Stimulated activated naive B cell treated with anti-CD40 and anti-IgM and Interleukin-4, amounts not matched to agents 10 μg/mL and 1 μg/mL and 100 μg/mL, for 72 hours (primary cell): ENCODE measurements around the gene NECTIN4.
"Not testable (repeated sequence)": the region's sequence is repeated elsewhere in the genome, so short reads cannot be mapped to it uniquely, and the experiment has no call there.

Experiments
- ATAC-seq, 2 donors: fragments of 150-1000 bp; cut with Tn5 transposase; replicated peaks; 2 replicates each; pipeline ENCODE4 v1.10.0; 2021; ENCODE audit warnings: moderate library complexity in 1 of 2
- DNase-seq: peaks from one replicate; pipeline ENCODE4 v3.0.0; 2021
- H3K27ac Mint-ChIP-seq: one replicate; pipeline ENCODE4 v1.8.0; 2022; ENCODE audit warnings: mild to moderate bottlenecking, mixed read lengths
- H3K27me3 Mint-ChIP-seq, 2 donors: one replicate each; pipeline ENCODE4 v1.8.0; 2022; ENCODE audit warnings: mixed read lengths in 2 of 2
- H3K36me3 Mint-ChIP-seq, 2 donors: one replicate each; pipeline ENCODE4 v1.8.0; 2022; ENCODE audit warnings: mixed read lengths in 2 of 2, mild to moderate bottlenecking in 1 of 2
- H3K4me1 Mint-ChIP-seq, 2 donors: one replicate each; pipeline ENCODE4 v1.8.0; 2022; ENCODE audit warnings: mixed read lengths in 2 of 2, mild to moderate bottlenecking in 1 of 2
- H3K4me3 Mint-ChIP-seq, 2 donors: one replicate each; pipeline ENCODE4 v1.8.0; 2022; ENCODE audit warnings: mild to moderate bottlenecking in 2 of 2, mixed read lengths in 2 of 2, moderate library complexity in 1 of 2
- H3K9me3 Mint-ChIP-seq, 2 donors: one replicate each; pipeline ENCODE4 v1.8.0; 2022; ENCODE audit warnings: mixed read lengths in 2 of 2, mild to moderate bottlenecking in 1 of 2

Gene NECTIN4

DNA sequence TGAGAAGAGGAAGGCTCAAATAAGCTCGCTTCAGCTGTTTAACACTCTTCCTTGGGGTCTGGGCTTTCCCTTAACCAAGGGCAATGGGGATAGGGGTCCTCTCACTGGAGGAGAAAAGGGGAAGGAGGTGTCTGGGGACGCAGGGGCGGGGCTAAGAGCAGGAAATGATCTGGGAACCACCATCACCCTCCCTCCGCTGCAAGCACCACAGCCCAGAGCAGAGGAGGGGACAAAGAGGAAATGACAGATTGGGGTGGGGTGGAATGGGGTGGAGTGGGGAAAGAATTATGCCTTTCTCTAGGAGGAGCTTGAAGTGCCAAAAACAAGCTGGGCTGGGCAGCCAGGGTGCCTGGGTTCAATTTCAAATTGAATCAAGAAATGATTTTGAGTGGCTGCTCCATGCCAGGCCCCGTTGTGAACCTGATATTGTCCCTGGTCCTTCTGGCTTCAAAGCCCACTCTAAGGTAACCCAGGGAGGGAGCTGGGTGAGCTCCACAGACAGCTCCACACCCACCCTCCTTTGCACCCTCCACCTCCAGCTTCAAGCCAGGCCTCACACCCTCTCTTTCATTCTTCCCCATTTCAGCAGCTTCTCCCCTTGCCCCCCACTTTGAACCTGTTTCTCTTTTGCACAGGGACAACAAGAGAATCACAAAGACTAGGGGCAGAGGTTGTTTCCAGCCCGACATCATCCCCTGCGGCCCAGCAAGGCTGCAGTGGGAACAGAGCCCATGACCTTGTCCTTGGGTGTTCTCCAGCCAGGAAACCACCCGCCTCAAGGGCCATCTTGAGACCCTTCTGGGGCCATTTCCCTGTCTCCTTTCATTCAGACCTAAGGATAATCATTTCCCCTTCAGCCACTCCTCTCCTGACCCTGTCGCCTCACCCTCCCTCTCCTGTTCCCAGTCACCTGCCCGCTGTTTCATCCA is 20.8 kb downstream of the NECTIN4 start:
- Mint-ChIP-seq H3K27ac (peak overlapping the region; percentile 94), H3K27me3 (no peaks in the 10 kb centered on the region), H3K36me3 (peaks cover 36 to 44% of the 10 kb centered on the region in 2 donors), H3K4me3 (peak overlapping the region; percentile 90 to 97), H3K4me1 (peaks cover 37 to 71% of the 10 kb centered on the region in 2 donors), H3K9me3 (no peaks in the 10 kb centered on the region)
- DNase-seq (peak; percentile 78), ATAC-seq (peak; percentile 70 to 71)

DNA sequence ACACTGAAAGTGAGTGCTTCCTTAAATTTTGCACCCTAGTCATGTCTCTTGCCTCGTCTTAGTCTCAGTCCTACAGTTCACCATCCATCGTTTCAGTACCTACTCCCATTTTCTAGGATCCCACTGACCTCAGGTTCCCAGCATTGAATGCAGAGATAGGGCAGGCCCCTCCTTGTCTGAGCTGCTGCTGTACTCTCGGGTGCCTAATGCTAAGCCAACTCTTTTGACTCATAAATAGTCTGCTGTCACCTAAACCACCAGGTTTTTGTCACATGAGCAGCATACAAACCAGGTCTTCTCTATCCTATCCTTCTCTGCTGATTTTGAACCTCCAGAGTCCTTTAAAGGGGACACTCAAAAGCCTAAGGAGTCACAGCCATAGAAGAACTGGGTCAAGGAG is 22.7 kb downstream of the NECTIN4 start:
- H3K4me3 Mint-ChIP-seq = peak overlapping the region; percentile 90 to 97
- H3K27me3 Mint-ChIP-seq = no peaks in the 10 kb centered on the region
- no peaks in the 10 kb centered on the region for H3K9me3 Mint-ChIP-seq
- H3K27ac Mint-ChIP-seq = peak overlapping the region; percentile 87
- DNase-seq = no peak
- peaks cover 39 to 83% of the 10 kb centered on the region in 2 donors for H3K4me1 Mint-ChIP-seq
- no peak for ATAC-seq
- H3K36me3 Mint-ChIP-seq = peaks cover 47 to 57% of the 10 kb centered on the region in 2 donors

DNA sequence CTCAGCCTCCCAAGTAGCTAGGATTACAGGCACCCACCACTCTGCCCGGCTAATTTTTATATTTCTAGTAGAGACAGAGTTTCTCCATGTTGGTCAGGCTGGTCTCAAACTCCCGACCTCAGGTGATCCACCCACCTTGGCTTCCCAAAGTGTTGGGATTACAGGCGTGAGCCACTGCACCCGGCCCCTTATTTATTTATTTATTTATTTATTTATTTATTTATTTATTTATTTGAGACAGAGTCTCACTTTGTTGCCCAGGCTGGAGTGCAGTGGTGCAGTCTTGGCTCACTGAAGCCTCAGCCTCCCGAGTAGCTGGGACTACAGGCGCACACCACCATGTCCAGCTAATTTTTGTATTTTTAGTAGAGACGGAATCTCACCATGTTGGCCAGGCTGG is 23.7 kb downstream of the NECTIN4 start:
- not testable (repeated sequence) for H3K9me3 Mint-ChIP-seq, ATAC-seq, H3K27me3 Mint-ChIP-seq, H3K27ac Mint-ChIP-seq, DNase-seq, H3K4me3 Mint-ChIP-seq
- Mint-ChIP-seq H3K4me1 (peaks cover 36 to 80% of the 10 kb centered on the region in 2 donors), H3K36me3 (peaks cover 51 to 60% of the 10 kb centered on the region in 2 donors)

DNA sequence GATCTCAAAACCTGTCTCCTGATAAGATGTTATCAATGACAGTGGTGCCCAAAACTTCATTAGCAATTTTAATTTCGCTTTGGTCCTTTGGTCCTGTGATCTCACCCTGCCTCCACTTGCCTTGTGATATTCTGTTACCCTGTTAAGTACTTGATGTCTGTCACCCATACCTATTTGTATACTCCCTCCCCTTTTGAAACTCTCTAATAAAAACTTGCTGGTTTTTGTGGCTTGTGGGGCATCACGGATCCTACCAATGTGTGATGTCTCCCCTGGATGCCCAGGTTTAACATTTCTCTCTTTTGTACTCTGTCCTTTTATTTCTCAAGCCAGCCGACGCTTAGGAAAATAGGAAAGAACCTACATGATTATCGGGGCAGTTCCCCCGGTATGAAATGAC is 25.4 kb downstream of the NECTIN4 start:
- not testable (repeated sequence) for ATAC-seq, DNase-seq, H3K27me3 Mint-ChIP-seq, H3K9me3 Mint-ChIP-seq, H3K4me3 Mint-ChIP-seq
- peaks cover 55 to 69% of the 10 kb centered on the region in 2 donors for H3K36me3 Mint-ChIP-seq
- H3K27ac Mint-ChIP-seq = peak overlapping the region; percentile 52
- H3K4me1 Mint-ChIP-seq = peaks cover 44 to 87% of the 10 kb centered on the region in 2 donors

DNA sequence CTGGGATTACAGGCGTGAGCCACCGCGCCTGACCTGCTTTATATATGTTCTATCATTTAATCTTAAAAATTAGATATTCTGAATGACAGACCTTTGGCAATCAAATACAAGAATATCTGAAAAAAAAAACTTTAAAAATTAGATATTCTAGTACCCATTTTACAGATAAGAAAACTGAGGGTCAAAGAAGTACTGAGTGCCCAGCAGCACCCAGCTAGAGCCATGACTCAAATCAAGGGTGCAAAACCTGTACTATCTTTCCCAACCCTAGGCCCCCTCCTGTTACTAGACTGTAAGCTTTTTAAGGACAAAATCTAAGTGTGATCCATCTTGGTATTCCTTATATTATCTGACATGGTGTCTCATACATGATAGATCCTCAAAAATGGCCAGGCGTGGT is 27.9 kb downstream of the NECTIN4 start:
- Mint-ChIP-seq H3K4me1 (peaks cover 29 to 69% of the 10 kb centered on the region in 2 donors), H3K4me3 (no peak overlapping the region), H3K9me3 (no peaks in the 10 kb centered on the region), H3K27me3 (no peaks in the 10 kb centered on the region), H3K36me3 (peaks cover 46 to 55% of the 10 kb centered on the region in 2 donors), H3K27ac (no peak overlapping the region)
- DNase-seq = no peak
- ATAC-seq = no peak

DNA sequence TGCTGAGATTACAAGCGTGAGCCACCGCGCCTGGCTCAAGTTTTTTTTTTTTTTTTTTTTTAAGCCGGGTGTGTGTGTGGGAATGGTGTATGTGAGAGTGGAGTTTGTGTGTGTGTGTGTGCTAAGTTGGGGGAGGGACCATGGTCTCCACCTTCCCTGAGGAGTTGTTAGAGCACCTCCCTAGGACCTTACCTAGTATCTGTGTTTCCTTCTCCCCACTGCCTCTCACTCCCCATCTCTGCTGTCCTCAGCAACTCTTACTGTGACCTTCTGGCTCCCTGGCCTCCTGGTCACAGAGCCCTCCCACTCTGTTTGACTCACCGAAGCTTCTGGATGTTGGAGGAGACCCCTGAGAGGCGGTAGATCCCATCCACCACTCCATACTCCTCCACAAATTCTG is 30.1 kb downstream of the NECTIN4 start:
- no peak for DNase-seq
- Mint-ChIP-seq H3K4me3 (no peak overlapping the region), H3K27me3 (no peaks in the 10 kb centered on the region), H3K9me3 (no peaks in the 10 kb centered on the region), H3K36me3 (peaks cover 45 to 53% of the 10 kb centered on the region in 2 donors), H3K27ac (peak overlapping the region; percentile 88), H3K4me1 (peaks cover 23 to 52% of the 10 kb centered on the region in 2 donors)
- ATAC-seq = no peak

DNA sequence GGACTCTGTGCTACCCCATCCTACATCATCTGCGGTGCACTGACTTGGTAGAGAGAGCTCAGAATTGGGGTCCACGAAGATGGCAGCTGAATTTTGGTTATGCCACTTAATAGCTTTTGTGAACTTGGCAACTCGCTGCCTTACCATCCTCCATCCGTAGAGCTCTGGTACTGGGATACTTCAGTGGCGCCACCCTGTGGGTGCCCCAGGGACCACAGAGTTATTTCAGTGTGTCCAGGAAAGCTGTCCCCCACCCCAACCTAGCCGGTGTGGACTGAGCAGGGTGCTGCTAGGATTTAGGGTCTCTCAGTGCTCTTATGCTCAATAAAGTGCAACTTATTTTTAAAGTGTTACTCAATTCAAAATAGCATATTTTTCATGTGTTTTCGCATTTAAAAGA is 34.6 kb downstream of the NECTIN4 start:
- no peaks in the 10 kb centered on the region for H3K27me3 Mint-ChIP-seq
- ATAC-seq (no peak), DNase-seq (no peak)
- no peak overlapping the region for H3K4me3 Mint-ChIP-seq
- no peaks in the 10 kb centered on the region for H3K9me3 Mint-ChIP-seq
- H3K36me3 Mint-ChIP-seq = peaks cover 50 to 58% of the 10 kb centered on the region in 2 donors
- H3K27ac Mint-ChIP-seq = no peak overlapping the region
- H3K4me1 Mint-ChIP-seq = peaks cover 15 to 17% of the 10 kb centered on the region in 2 donors

DNA sequence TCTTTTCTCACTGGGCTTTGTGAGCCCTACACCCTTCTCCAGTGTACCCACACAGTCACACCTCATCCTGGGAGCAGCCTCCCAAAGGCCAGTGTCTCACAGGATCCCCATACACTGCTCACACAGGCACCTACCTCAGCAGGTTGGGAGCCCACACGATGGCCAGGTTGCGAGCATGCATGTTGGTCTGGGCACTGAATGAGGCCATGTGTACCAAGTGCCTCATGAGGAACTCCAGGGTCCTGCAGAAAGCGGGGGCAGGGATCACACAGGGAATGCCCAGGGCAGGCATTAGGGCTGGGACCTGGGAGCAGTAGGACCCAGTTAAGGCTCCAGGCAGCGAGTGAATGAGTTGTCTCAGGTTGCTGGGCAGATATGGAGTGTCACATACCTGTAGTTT is 35.1 kb downstream of the NECTIN4 start:
- Mint-ChIP-seq H3K27me3 (no peaks in the 10 kb centered on the region), H3K4me3 (no peak overlapping the region), H3K36me3 (peaks cover 51 to 58% of the 10 kb centered on the region in 2 donors), H3K27ac (peak overlapping the region; percentile 51), H3K9me3 (no peaks in the 10 kb centered on the region), H3K4me1 (peaks cover 14% of the 10 kb centered on the region in 2 donors)
- ATAC-seq (no peak), DNase-seq (no peak)

DNA sequence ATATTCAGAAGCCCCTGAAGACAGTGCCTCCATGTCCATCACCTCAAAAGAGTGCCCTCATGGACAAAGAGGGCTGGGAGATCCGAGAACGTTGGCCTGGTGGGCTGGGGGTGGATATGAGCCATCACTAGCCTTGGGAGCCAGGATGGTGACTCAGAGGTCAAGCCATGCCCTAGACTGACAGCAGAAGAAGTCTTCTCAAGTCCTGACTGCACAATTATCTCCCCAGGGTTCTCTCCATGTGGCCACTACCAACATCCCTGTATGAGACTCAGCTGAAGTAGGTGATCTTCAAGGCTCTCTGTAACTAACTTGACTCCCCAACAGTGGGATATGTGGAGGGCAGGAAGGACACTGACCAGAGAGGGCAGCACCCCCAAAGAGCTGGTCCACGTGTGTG is 36.5 kb downstream of the NECTIN4 start:
- Mint-ChIP-seq H3K4me3 (no peak overlapping the region), H3K9me3 (no peaks in the 10 kb centered on the region), H3K27me3 (no peaks in the 10 kb centered on the region), H3K4me1 (peaks cover 23 to 27% of the 10 kb centered on the region in 2 donors), H3K36me3 (peaks cover 58 to 66% of the 10 kb centered on the region in 2 donors), H3K27ac (no peak overlapping the region)
- DNase-seq (no peak), ATAC-seq (no peak)

DNA sequence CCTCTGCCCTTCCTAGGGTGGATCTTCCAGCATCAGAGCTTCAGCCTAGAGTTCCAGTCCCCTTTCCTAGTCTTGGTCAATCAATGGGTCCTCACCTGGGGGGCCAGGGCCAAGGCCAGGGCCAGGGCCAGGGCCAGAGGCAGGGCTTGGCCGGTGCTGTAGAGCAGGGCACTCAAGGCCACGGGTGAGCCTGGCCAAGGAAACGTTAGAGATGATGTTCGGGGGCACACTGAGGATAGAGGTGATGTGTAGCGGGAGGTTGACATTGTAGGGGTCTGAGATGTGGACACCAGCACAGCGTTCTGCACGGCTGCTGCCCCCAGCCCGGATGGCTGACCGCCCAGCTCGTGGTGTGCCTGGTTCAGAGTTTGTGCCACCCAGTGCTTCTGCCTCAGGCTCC is 38.1 kb downstream of the NECTIN4 start:
- no peak for DNase-seq
- peaks cover 49 to 68% of the 10 kb centered on the region in 2 donors for H3K36me3 Mint-ChIP-seq
- no peaks in the 10 kb centered on the region for H3K27me3 Mint-ChIP-seq
- no peak for ATAC-seq
- H3K27ac Mint-ChIP-seq = no peak overlapping the region
- H3K4me3 Mint-ChIP-seq = no peak overlapping the region
- no peaks in the 10 kb centered on the region for H3K9me3 Mint-ChIP-seq
- H3K4me1 Mint-ChIP-seq = peaks cover 36 to 39% of the 10 kb centered on the region in 2 donors

DNA sequence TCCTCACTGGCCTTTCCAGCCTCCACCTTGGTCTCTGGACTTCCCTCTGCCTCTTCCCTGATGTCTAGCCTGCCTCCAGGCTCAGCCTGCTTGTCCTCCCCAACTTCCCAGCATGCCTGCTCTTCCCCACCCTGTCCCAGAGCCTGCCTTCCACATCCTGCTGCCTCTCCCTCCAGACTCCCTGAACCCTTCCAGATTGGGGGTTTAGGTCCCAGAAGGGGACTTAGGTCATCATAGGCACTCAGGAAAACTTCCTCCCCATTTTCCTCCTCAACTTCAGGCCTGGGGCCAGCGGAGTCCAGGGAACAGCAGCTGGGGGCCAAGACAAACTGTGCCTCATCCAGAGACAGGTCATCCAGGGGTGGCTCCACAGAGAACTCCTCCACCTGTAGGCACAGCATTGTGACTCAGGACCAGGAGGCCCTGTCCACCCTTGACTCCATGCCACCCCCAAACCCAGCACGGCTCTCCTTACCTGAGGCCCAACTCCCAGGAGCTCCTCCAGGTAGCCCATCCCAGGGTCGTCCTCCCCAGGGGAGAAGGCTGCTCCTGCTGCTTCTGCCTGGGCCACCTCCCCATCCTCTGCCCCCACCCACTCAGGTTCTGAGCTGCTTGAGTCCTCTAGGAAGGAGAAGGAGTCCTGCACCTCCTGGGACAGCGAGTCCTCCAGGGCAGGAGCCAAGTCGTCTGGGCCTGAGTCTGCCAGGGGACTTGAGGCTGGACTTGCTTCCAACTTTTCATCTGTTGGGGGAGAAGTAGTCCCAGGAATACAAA is 40.2 kb downstream of the NECTIN4 start:
- H3K4me3 Mint-ChIP-seq = peak overlapping the region in 1 of 2 donors; percentile 14

DNA sequence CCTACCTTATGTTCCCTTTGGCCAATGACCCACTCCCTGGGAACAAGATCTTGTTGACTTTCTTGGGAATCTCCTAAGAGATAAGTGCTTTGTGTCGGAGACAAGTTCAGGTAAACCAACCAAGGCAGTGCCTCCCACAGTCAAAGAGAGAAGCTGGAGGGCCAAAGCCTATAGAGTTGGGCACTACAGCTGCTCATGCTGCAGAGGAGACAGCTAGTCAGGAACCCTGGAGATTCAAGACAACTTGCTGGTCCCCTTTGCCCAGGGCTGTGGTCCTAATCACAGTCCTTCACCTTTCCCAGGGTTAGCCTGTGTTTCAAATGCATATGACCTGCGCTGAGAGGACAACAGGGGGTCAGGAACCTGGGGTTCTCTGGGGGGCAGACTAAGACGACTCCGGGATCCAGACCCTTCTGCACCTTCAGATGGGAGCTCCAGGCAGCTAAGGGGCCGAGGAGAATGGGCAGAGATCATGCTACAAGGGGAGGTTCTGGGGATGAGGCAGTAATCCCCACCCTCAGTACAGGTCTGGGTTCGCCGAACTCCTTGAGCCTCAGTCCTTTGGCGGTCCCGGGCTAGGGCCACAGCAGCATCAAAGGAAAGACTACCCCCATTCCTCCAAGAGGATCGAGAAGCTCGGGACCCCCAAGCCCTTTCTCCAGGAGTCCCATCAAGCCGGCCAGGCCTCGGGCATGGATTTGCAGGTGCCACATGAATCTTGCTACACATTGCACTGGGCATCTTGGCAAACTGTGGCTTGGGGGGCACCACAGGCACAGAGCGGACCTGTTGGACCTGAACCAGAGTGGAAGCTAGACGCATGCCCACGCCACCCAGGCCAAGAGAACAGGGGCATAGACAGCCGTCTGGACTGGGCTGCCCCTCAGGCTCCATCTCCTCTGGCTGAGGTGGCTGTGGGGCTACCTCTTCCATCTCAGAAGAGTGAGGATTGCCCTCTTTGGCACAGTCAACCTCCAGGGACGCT is 41.6 kb downstream of the NECTIN4 start:
- H3K36me3 Mint-ChIP-seq = peaks cover 36 to 64% of the 10 kb centered on the region in 2 donors
- ATAC-seq (no peak), DNase-seq (no peak)

More for the DNA sequence above, 40.2 kb downstream of the NECTIN4 start:
- H3K9me3 Mint-ChIP-seq = no peaks in the 10 kb centered on the region
- no peaks in the 10 kb centered on the region for H3K27me3 Mint-ChIP-seq
- H3K4me1 Mint-ChIP-seq = peaks cover 39 to 41% of the 10 kb centered on the region in 2 donors
- ATAC-seq = no peak
- peak overlapping the region; percentile 100 for H3K27ac Mint-ChIP-seq
- H3K36me3 Mint-ChIP-seq = peaks cover 44 to 70% of the 10 kb centered on the region in 2 donors
- DNase-seq = no peak

DNA sequence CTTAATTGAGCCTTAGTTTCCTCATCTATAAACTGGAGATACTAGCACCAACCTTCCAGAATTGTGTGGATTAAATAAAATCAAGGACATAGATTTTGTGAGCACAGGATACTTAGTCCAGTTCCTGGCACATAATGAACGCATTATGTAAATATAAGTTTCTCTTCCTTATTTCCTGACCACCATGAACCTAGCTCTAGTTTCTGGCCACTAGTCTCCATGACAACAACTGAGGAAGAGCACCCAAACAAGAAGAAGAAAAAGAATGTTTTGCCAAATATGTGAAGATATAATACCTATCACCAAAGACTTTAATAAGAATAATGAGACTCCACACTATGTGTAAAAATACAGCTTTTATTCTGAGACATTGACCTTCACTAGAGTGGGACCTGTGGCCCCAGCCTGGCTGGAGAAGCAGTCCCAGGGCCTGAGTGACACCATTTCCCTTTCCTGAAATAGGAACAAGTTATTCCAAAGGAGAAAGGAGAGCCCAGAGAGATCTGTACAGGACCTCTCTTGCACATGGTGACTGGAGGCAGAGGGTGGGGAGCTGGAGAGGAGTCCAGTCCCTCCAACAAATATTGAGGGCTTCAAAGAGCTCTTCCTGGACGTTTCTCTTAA is 42.6 kb downstream of the NECTIN4 start:
- Mint-ChIP-seq H3K4me1 (peaks cover 41 to 54% of the 10 kb centered on the region in 2 donors), H3K4me3 (peak overlapping the region; percentile 91 to 97), H3K27ac (peak overlapping the region; percentile 100), H3K27me3 (no peaks in the 10 kb centered on the region), H3K9me3 (no peaks in the 10 kb centered on the region), H3K36me3 (peaks cover 34 to 65% of the 10 kb centered on the region in 2 donors)
- DNase-seq (peak; percentile 17), ATAC-seq (peak; percentile 53)

More for the DNA sequence above, 41.6 kb downstream of the NECTIN4 start:
- H3K27ac Mint-ChIP-seq = peak overlapping the region; percentile 100
- peaks cover 35 to 44% of the 10 kb centered on the region in 2 donors for H3K4me1 Mint-ChIP-seq
- H3K9me3 Mint-ChIP-seq = no peaks in the 10 kb centered on the region
- H3K27me3 Mint-ChIP-seq = no peaks in the 10 kb centered on the region
- peak overlapping the region; percentile 1 to 15 for H3K4me3 Mint-ChIP-seq
